ENCODE results near the gene L1CAM. TPM values are rescaled to one million over a fixed set of nuclear protein-coding genes. Genes with fewer than 3 reads are reported as not detected.

Gene L1CAM
- total and polyA plus RNA-seq, 2 experiments from 2014 or later = 0.33 to 0.69 TPM

GRCh38 chrX:153901753-153902140 lies 15.8 kb upstream of the L1CAM start:
- Histone ChIP-seq H3K9me3 (ENCODE audit: low read depth) (no peaks in the 10 kb centered on the region), H3K4me1 (ENCODE audit: insufficient read depth) (no peaks in the 10 kb centered on the region), H3K9me2 (replicated peaks; ENCODE audit: insufficient read depth) (no peaks in the 10 kb centered on the region), H3K79me2 (no peaks in the 10 kb centered on the region), H3K27me3 (no peaks in the 10 kb centered on the region), H3K27ac (no peak overlapping the region), H3K36me3 (replicated peaks; ENCODE audit: insufficient read depth, low read depth) (no peaks in the 10 kb centered on the region), H4K20me1 (ENCODE audit: insufficient read depth, poor library complexity, severe bottlenecking) (no peaks in the 10 kb centered on the region), H3K4me3 (no peak overlapping the region), H2AFZ (no peak overlapping the region), H3K4me2 (no peak overlapping the region)
- no peak for DNase-seq (ENCODE audit: low spot score)
- no peak for TF ChIP-seq EZH2phosphoT487 (IDR thresholded peaks at IDR 0.05; ENCODE audit: low read depth, severe bottlenecking, unreplicated experiment)
- TF ChIP-seq EZH2 (IDR thresholded peaks at IDR 0.05; ENCODE audit: borderline replicate concordance) = no peak
- TF ChIP-seq CTCF (IDR thresholded peaks at IDR 0.05; ENCODE audit: poor library complexity) = no peak
- 68% methylated on average over 8 of the region's 8 CpGs for WGBS (ENCODE audit: low lambda C conversion rate, missing lambda C conversion rate)

GRCh38 chrX:153900831-153901752 lies 15.1 kb upstream of the L1CAM start:
- WGBS (ENCODE audit: low lambda C conversion rate, missing lambda C conversion rate) = 62% methylated on average over 23 of the region's 26 CpGs
- no peaks in the 10 kb centered on the region for H4K20me1 ChIP-seq (ENCODE audit: insufficient read depth, poor library complexity, severe bottlenecking)

GRCh38 chrX:153897899-153898298 lies 11.9 kb upstream of the L1CAM start:
- Histone ChIP-seq H3K36me3 (replicated peaks; ENCODE audit: insufficient read depth, low read depth) (no peaks in the 10 kb centered on the region), H3K4me3 (no peak overlapping the region), H3K79me2 (no peaks in the 10 kb centered on the region), H4K20me1 (ENCODE audit: insufficient read depth, poor library complexity, severe bottlenecking) (no peaks in the 10 kb centered on the region), H3K27me3 (no peaks in the 10 kb centered on the region), H3K9me3 (ENCODE audit: low read depth) (no peaks in the 10 kb centered on the region), H3K4me1 (ENCODE audit: insufficient read depth) (no peaks in the 10 kb centered on the region), H2AFZ (no peak overlapping the region), H3K4me2 (no peak overlapping the region), H3K9me2 (replicated peaks; ENCODE audit: insufficient read depth) (no peaks in the 10 kb centered on the region), H3K27ac (no peak overlapping the region)
- DNase-seq (ENCODE audit: low spot score) = no peak
- TF ChIP-seq EZH2 (IDR thresholded peaks at IDR 0.05; ENCODE audit: borderline replicate concordance) (no peak), CTCF (IDR thresholded peaks at IDR 0.05; ENCODE audit: poor library complexity) (no peak), EZH2phosphoT487 (IDR thresholded peaks at IDR 0.05; ENCODE audit: low read depth, severe bottlenecking, unreplicated experiment) (no peak)

More at GRCh38 chrX:153900831-153901752, 15.1 kb upstream of the L1CAM start:
- Histone ChIP-seq H3K79me2 (no peaks in the 10 kb centered on the region), H3K4me1 (ENCODE audit: insufficient read depth) (no peaks in the 10 kb centered on the region), H3K4me2 (no peak overlapping the region), H3K9me2 (replicated peaks; ENCODE audit: insufficient read depth) (no peaks in the 10 kb centered on the region), H3K9me3 (ENCODE audit: low read depth) (no peaks in the 10 kb centered on the region), H2AFZ (no peak overlapping the region), H3K27ac (no peak overlapping the region), H3K4me3 (no peak overlapping the region), H3K27me3 (no peaks in the 10 kb centered on the region), H3K36me3 (replicated peaks; ENCODE audit: insufficient read depth, low read depth) (no peaks in the 10 kb centered on the region)
- peak; percentile 43 for DNase-seq (ENCODE audit: low spot score)
- no peak for TF ChIP-seq EZH2phosphoT487 (IDR thresholded peaks at IDR 0.05; ENCODE audit: low read depth, severe bottlenecking, unreplicated experiment)

GRCh38 chrX:153889123-153889522 lies 3.1 kb upstream of the L1CAM start:
- 88% methylated on average over 6 of the region's 6 CpGs for WGBS (ENCODE audit: low lambda C conversion rate, missing lambda C conversion rate)

More at GRCh38 chrX:153889123-153889522, 3.1 kb upstream of the L1CAM start:
- no peak for TF ChIP-seq CTCF (IDR thresholded peaks at IDR 0.05; ENCODE audit: poor library complexity)
- TF ChIP-seq EZH2phosphoT487 (IDR thresholded peaks at IDR 0.05; ENCODE audit: low read depth, severe bottlenecking, unreplicated experiment) = no peak
- TF ChIP-seq EZH2 (IDR thresholded peaks at IDR 0.05; ENCODE audit: borderline replicate concordance) = no peak
- H2AFZ ChIP-seq = no peak overlapping the region
- H3K4me2 ChIP-seq = no peak overlapping the region
- H3K4me3 ChIP-seq = no peak overlapping the region
- no peaks in the 10 kb centered on the region for H3K9me2 ChIP-seq (replicated peaks; ENCODE audit: insufficient read depth)
- H3K79me2 ChIP-seq = no peaks in the 10 kb centered on the region
- no peak for DNase-seq (ENCODE audit: low spot score)
- H3K27ac ChIP-seq = no peak overlapping the region
- H3K36me3 ChIP-seq (replicated peaks; ENCODE audit: insufficient read depth, low read depth) = no peaks in the 10 kb centered on the region
- peaks cover 27% of the 10 kb centered on the region for H3K27me3 ChIP-seq
- no peaks in the 10 kb centered on the region for H3K9me3 ChIP-seq (ENCODE audit: low read depth)
- no peaks in the 10 kb centered on the region for H4K20me1 ChIP-seq (ENCODE audit: insufficient read depth, poor library complexity, severe bottlenecking)
- no peaks in the 10 kb centered on the region for H3K4me1 ChIP-seq (ENCODE audit: insufficient read depth)
